ENCODE measurements around the gene PELO.

The PELO gene

GRCh38 chr5:52758014-52758413 lies 29.7 kb upstream of the PELO start:
- H3K36me3 ChIP-seq (ENCODE audit: insufficient read depth, low read length): no peaks in the 10 kb centered on the region
- no peaks in the 10 kb centered on the region for H3K9me3 ChIP-seq (ENCODE audit: low read length)
- no peak overlapping the region for H3K4me3 ChIP-seq (ENCODE audit: low read length)
- H3K4me1 ChIP-seq (ENCODE audit: insufficient read depth, low read length): no peaks in the 10 kb centered on the region
- H2AFZ ChIP-seq (ENCODE audit: low read depth, low read length): no peak overlapping the region
- no peaks in the 10 kb centered on the region for H3K27me3 ChIP-seq (ENCODE audit: insufficient read depth, low read length)

- no peaks in the 10 kb centered on the region for H3K27me3 ChIP-seq (ENCODE audit: insufficient read depth, low read length)
- H3K9me3 ChIP-seq (ENCODE audit: low read length): no peaks in the 10 kb centered on the region
- H3K36me3 ChIP-seq (ENCODE audit: insufficient read depth, low read length): no peaks in the 10 kb centered on the region
- no peak overlapping the region for H2AFZ ChIP-seq (ENCODE audit: low read depth, low read length)
- H3K4me1 ChIP-seq (ENCODE audit: insufficient read depth, low read length): no peaks in the 10 kb centered on the region
- no peak overlapping the region for H3K4me3 ChIP-seq (ENCODE audit: low read length)
These were observed 28.4 kb upstream of the PELO start for GRCh38 chr5:52759331-52759730.

- H3K9me3 ChIP-seq (ENCODE audit: low read length): no peaks in the 10 kb centered on the region
- H3K4me3 ChIP-seq (ENCODE audit: low read length): no peak overlapping the region
- H3K4me1 ChIP-seq (ENCODE audit: insufficient read depth, low read length): no peaks in the 10 kb centered on the region
- H2AFZ ChIP-seq (ENCODE audit: low read depth, low read length): no peak overlapping the region
- no peaks in the 10 kb centered on the region for H3K27me3 ChIP-seq (ENCODE audit: insufficient read depth, low read length)
- no peaks in the 10 kb centered on the region for H3K36me3 ChIP-seq (ENCODE audit: insufficient read depth, low read length)
These were observed 26.9 kb upstream of the PELO start for GRCh38 chr5:52760695-52761366.

GRCh38 chr5:52767217-52767743 lies 20.4 kb upstream of the PELO start:
- Histone ChIP-seq H3K4me3 (ENCODE audit: low read length) (no peak overlapping the region), H3K27me3 (ENCODE audit: insufficient read depth, low read length) (peaks cover 2% of the 10 kb centered on the region), H3K36me3 (ENCODE audit: insufficient read depth, low read length) (no peaks in the 10 kb centered on the region), H3K4me1 (ENCODE audit: insufficient read depth, low read length) (no peaks in the 10 kb centered on the region), H3K9me3 (ENCODE audit: low read length) (no peaks in the 10 kb centered on the region), H2AFZ (ENCODE audit: low read depth, low read length) (no peak overlapping the region)

GRCh38 chr5:52767766-52768480 lies 19.8 kb upstream of the PELO start:
- no peaks in the 10 kb centered on the region for H3K36me3 ChIP-seq (ENCODE audit: insufficient read depth, low read length)

GRCh38 chr5:52769061-52769460 lies 18.7 kb upstream of the PELO start:
- Histone ChIP-seq H3K9me3 (ENCODE audit: low read length) (no peaks in the 10 kb centered on the region), H3K4me3 (ENCODE audit: low read length) (no peak overlapping the region), H3K4me1 (ENCODE audit: insufficient read depth, low read length) (peaks cover 9% of the 10 kb centered on the region), H2AFZ (ENCODE audit: low read depth, low read length) (no peak overlapping the region), H3K36me3 (ENCODE audit: insufficient read depth, low read length) (no peaks in the 10 kb centered on the region), H3K27me3 (ENCODE audit: insufficient read depth, low read length) (peaks cover 2% of the 10 kb centered on the region)

More at GRCh38 chr5:52767766-52768480, 19.8 kb upstream of the PELO start:
- Histone ChIP-seq H3K4me3 (ENCODE audit: low read length) (no peak overlapping the region), H3K27me3 (ENCODE audit: insufficient read depth, low read length) (peaks cover 2% of the 10 kb centered on the region), H2AFZ (ENCODE audit: low read depth, low read length) (no peak overlapping the region), H3K9me3 (ENCODE audit: low read length) (no peaks in the 10 kb centered on the region), H3K4me1 (ENCODE audit: insufficient read depth, low read length) (no peaks in the 10 kb centered on the region)

- H3K27me3 ChIP-seq (ENCODE audit: insufficient read depth, low read length): peaks cover 3% of the 10 kb centered on the region
- H3K9me3 ChIP-seq (ENCODE audit: low read length): no peaks in the 10 kb centered on the region
- no peak overlapping the region for H2AFZ ChIP-seq (ENCODE audit: low read depth, low read length)
These were observed 17.3 kb upstream of the PELO start for GRCh38 chr5:52770287-52770939.

GRCh38 chr5:52771343-52772039 lies 16.2 kb upstream of the PELO start:
- Histone ChIP-seq H3K27me3 (ENCODE audit: insufficient read depth, low read length) (peaks cover 5% of the 10 kb centered on the region), H3K4me3 (ENCODE audit: low read length) (no peak overlapping the region), H3K9me3 (ENCODE audit: low read length) (no peaks in the 10 kb centered on the region), H3K4me1 (ENCODE audit: insufficient read depth, low read length) (peaks cover 12% of the 10 kb centered on the region), H2AFZ (ENCODE audit: low read depth, low read length) (no peak overlapping the region), H3K36me3 (ENCODE audit: insufficient read depth, low read length) (no peaks in the 10 kb centered on the region)

More at GRCh38 chr5:52770287-52770939, 17.3 kb upstream of the PELO start:
- H3K4me3 ChIP-seq (ENCODE audit: low read length): no peak overlapping the region
- peaks cover 12% of the 10 kb centered on the region for H3K4me1 ChIP-seq (ENCODE audit: insufficient read depth, low read length)
- H3K36me3 ChIP-seq (ENCODE audit: insufficient read depth, low read length): no peaks in the 10 kb centered on the region

GRCh38 chr5:52772668-52773067 lies 15.0 kb upstream of the PELO start:
- Histone ChIP-seq H3K4me3 (ENCODE audit: low read length) (no peak overlapping the region), H3K9me3 (ENCODE audit: low read length) (no peaks in the 10 kb centered on the region), H3K4me1 (ENCODE audit: insufficient read depth, low read length) (peaks cover 12% of the 10 kb centered on the region), H3K36me3 (ENCODE audit: insufficient read depth, low read length) (no peaks in the 10 kb centered on the region), H3K27me3 (ENCODE audit: insufficient read depth, low read length) (peaks cover 5% of the 10 kb centered on the region), H2AFZ (ENCODE audit: low read depth, low read length) (no peak overlapping the region)

GRCh38 chr5:52773342-52773741 lies 14.4 kb upstream of the PELO start:
- H3K4me3 ChIP-seq (ENCODE audit: low read length): no peak overlapping the region
- no peaks in the 10 kb centered on the region for H3K9me3 ChIP-seq (ENCODE audit: low read length)
- H3K36me3 ChIP-seq (ENCODE audit: insufficient read depth, low read length): no peaks in the 10 kb centered on the region
- peaks cover 12% of the 10 kb centered on the region for H3K4me1 ChIP-seq (ENCODE audit: insufficient read depth, low read length)
- H3K27me3 ChIP-seq (ENCODE audit: insufficient read depth, low read length): peaks cover 5% of the 10 kb centered on the region
- H2AFZ ChIP-seq (ENCODE audit: low read depth, low read length): no peak overlapping the region

- H3K4me1 ChIP-seq (ENCODE audit: insufficient read depth, low read length): peaks cover 12% of the 10 kb centered on the region
- no peaks in the 10 kb centered on the region for H3K9me3 ChIP-seq (ENCODE audit: low read length)
- H3K27me3 ChIP-seq (ENCODE audit: insufficient read depth, low read length): peaks cover 10% of the 10 kb centered on the region
- no peak overlapping the region for H2AFZ ChIP-seq (ENCODE audit: low read depth, low read length)
- no peak overlapping the region for H3K4me3 ChIP-seq (ENCODE audit: low read length)
- H3K36me3 ChIP-seq (ENCODE audit: insufficient read depth, low read length): no peaks in the 10 kb centered on the region
These were observed 13.7 kb upstream of the PELO start for GRCh38 chr5:52774005-52774410.

GRCh38 chr5:52776116-52776515 lies 11.6 kb upstream of the PELO start:
- H2AFZ ChIP-seq (ENCODE audit: low read depth, low read length): no peak overlapping the region
- H3K4me3 ChIP-seq (ENCODE audit: low read length): no peak overlapping the region
- H3K27me3 ChIP-seq (ENCODE audit: insufficient read depth, low read length): peaks cover 10% of the 10 kb centered on the region
- no peaks in the 10 kb centered on the region for H3K9me3 ChIP-seq (ENCODE audit: low read length)
- H3K36me3 ChIP-seq (ENCODE audit: insufficient read depth, low read length): no peaks in the 10 kb centered on the region
- H3K4me1 ChIP-seq (ENCODE audit: insufficient read depth, low read length): peaks cover 12% of the 10 kb centered on the region

GRCh38 chr5:52777186-52777585 lies 10.5 kb upstream of the PELO start:
- H2AFZ ChIP-seq (ENCODE audit: low read depth, low read length): no peak overlapping the region
- H3K27me3 ChIP-seq (ENCODE audit: insufficient read depth, low read length): peaks cover 8% of the 10 kb centered on the region
- H3K9me3 ChIP-seq (ENCODE audit: low read length): no peaks in the 10 kb centered on the region
- H3K4me3 ChIP-seq (ENCODE audit: low read length): no peak overlapping the region
- no peaks in the 10 kb centered on the region for H3K36me3 ChIP-seq (ENCODE audit: insufficient read depth, low read length)
- peaks cover 12% of the 10 kb centered on the region for H3K4me1 ChIP-seq (ENCODE audit: insufficient read depth, low read length)
